ENCODE results near the gene EVC. TPM values are rescaled to one million over a fixed set of nuclear protein-coding genes. Genes with fewer than 3 reads are reported as not detected.

EVC gene
- total and polyA plus RNA-seq, 2 of the 8 experiments (the other 6 are each of a cell fraction or from before 2014, with no cell fraction given): 2.6 to 9.8 TPM

- TF ChIP-seq CHD7 (IDR thresholded peaks at IDR 0.05; ENCODE audit: insufficient replicate concordance, low read length): no peak
- TF ChIP-seq SP1 (IDR thresholded peaks at IDR 0.05; ENCODE audit: low read depth, low read length): no peak
- no peak for TF ChIP-seq SRF (IDR thresholded peaks at IDR 0.05; ENCODE audit: low read depth, low read length)
- no peak for TF ChIP-seq ZNF274 (IDR thresholded peaks at IDR 0.05; ENCODE audit: borderline replicate concordance, extremely low read depth, low read length)
- TF ChIP-seq SIX5 (IDR thresholded peaks at IDR 0.05; ENCODE audit: low read depth, low read length): no peak
- TF ChIP-seq BCL11A (IDR thresholded peaks at IDR 0.05; ENCODE audit: low read depth in 2 of 2, low read length in 2 of 2): no peak
- TF ChIP-seq POLR2AphosphoS5 (IDR thresholded peaks at IDR 0.05; ENCODE audit: low read depth, low read length): no peak; the same call in 1 of the 2 replicates
- no peak for TF ChIP-seq TBP (IDR thresholded peaks at IDR 0.05; ENCODE audit: low read depth, low read length)
- no peak for TF ChIP-seq POU5F1 (IDR thresholded peaks at IDR 0.05; ENCODE audit: low read depth, low read length)
- TF ChIP-seq NRF1 (IDR thresholded peaks at IDR 0.05; ENCODE audit: low read depth, low read length): no peak
- TF ChIP-seq FOSL1 (IDR thresholded peaks at IDR 0.05; ENCODE audit: insufficient read depth, low read depth, low read length): no peak
- no peak for TF ChIP-seq SAP30 (IDR thresholded peaks at IDR 0.05; ENCODE audit: insufficient read depth, insufficient replicate concordance, low read length)
- no peak for TF ChIP-seq TCF12 (IDR thresholded peaks at IDR 0.05; ENCODE audit: low read depth, low read length)
Measured at GRCh38 chr4:5842456-5842855, 131.5 kb downstream of the EVC start (continued).

All from H1 (cell line).